Lower leg skin (tissue), 4 donors: ENCODE data around the gene CHPT1. TPM values are rescaled to one million over a fixed set of nuclear protein-coding genes. Genes with fewer than 3 reads are reported as not detected.

Experiments
- DNase-seq, 2 donors: peaks; one replicate each; pipeline ENCODE4 v3.0.0-alpha.2; 2019; ENCODE audit warnings: low spot score in 2 of 2
- H3K4me3 ChIP-seq: fragments of 200-600 bp; sonication (generic); 2 replicates; pipeline ENCODE4 v1.5.1; 2017; ENCODE audit warnings: mild to moderate bottlenecking, low read depth; ENCODE audit not compliant: poor library complexity, severe bottlenecking
- POLR2A ChIP-seq, 2 donors: fragments of 450-650 bp; IDR thresholded peaks; one replicate each; pipeline ENCODE4 v1.6.1; 2016 to 2017; ENCODE audit warnings: antibody characterized with exemption in 2 of 2, mild to moderate bottlenecking in 1 of 2, moderate library complexity in 1 of 2
- WGBS, 2 donors: methylation state at CpG; one replicate each; pipeline ENCODE4 v1.1.5; 2018; 5-methylcytosine and 5-hydroxymethylcytosine counted together
- intact Hi-C: fragments of 100-400 bp; cut with DNase I; formaldehyde crosslinking; loops from one replicate; pipeline ENCODE4 v1.15.0; 2023; ENCODE audit warnings: low total_unique reads
- total RNA-seq, 4 donors: library from RNA; depleted of rRNA; stranded (reverse); fragments of >200 nt; gene quantifications; one replicate each; pipeline ENCODE4 v1.1.0, GENCODE V29; 2016
- TF ChIP-seq, protein P1 (sequence below), 3 donors: fragments of 450-650 bp; IDR thresholded peaks; one replicate each; pipeline ENCODE4 v1.5.1; 2016; ENCODE audit warnings: antibody characterized with exemption in 3 of 3, mild to moderate bottlenecking in 3 of 3, moderate library complexity in 2 of 3

Gene CHPT1
- total RNA-seq, 4 donors from 2014 or later: 56.8 to 121 (median 75.1) TPM

- no peak for DNase-seq
- intact Hi-C loops: no loop called here
- no peak overlapping the region for H3K4me3 ChIP-seq
- no peak for TF ChIP-seq POLR2A (IDR thresholded peaks at IDR 0.05)
- TF ChIP-seq, protein P1, sequence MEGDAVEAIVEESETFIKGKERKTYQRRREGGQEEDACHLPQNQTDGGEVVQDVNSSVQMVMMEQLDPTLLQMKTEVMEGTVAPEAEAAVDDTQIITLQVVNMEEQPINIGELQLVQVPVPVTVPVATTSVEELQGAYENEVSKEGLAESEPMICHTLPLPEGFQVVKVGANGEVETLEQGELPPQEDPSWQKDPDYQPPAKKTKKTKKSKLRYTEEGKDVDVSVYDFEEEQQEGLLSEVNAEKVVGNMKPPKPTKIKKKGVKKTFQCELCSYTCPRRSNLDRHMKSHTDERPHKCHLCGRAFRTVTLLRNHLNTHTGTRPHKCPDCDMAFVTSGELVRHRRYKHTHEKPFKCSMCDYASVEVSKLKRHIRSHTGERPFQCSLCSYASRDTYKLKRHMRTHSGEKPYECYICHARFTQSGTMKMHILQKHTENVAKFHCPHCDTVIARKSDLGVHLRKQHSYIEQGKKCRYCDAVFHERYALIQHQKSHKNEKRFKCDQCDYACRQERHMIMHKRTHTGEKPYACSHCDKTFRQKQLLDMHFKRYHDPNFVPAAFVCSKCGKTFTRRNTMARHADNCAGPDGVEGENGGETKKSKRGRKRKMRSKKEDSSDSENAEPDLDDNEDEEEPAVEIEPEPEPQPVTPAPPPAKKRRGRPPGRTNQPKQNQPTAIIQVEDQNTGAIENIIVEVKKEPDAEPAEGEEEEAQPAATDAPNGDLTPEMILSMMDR (IDR thresholded peaks at IDR 0.05): no peak
- WGBS, 2 donors: 74 to 76% methylated on average over 1 of the region's 1 CpG
Measured at GRCh38 chr12:101686176-101686575, 11.3 kb upstream of the CHPT1 start.

DNA sequence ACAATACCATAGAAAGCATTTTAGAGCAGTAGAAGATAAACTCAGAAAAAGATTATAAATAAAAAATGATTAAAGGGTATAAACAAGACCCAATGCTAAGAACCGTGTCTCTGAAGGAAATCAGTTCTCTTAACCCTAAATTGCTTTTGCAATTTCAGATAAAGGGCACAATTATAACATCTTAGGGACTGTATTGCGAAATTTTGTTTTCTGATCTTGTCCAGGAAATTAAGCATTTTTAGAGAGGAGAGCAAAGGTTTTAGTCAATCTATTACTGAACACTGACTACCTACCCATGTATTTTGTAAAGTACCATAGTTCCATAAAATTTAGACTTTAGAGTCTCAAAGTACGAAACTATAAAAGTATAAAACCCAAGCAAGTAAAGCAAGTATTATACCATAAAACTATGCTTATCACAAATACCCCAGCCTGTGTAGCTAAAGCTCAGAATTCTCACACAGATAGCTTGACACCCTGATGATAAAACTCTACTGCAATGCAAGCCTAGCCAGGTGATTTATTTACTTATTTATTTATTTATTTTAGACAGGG, 6.8 kb upstream of the CHPT1 start:
- intact Hi-C loops: no loop called here
- DNase-seq: no peak
- WGBS, 2 donors: 57 to 70% methylated on average over 3 of the region's 3 CpGs
- no peak overlapping the region for H3K4me3 ChIP-seq
- TF ChIP-seq POLR2A (IDR thresholded peaks at IDR 0.05): no peak
- TF ChIP-seq, protein P1 (IDR thresholded peaks at IDR 0.05): no peak

DNA sequence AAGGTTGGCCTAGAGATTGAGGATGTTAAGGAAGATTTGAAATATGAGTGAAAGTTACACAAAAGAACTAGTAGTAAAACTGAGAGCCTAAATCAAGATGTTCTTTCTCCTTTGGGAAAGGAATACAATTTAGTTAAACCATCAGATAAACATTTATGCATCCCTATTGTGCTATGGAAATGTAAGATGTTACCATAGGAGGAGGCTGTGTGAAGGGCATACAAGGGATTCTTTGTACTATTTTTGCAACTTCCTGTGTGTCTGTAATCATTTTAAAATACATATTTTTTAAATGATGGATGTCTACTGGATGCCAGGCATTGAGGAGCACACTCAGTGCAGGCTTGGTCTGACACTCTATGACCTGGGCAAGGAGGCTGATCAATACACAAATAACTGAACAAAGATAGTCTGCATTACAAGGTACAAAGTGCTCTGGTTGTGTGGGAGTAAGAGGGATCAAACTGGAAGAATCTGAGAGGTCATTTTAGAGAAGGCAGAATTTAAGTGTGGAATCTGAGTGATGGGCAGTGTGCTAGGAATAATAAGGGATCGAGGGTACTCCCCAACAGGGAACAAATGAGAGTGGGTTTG, 5.8 kb upstream of the CHPT1 start:
- intact Hi-C loops: no loop called here
- no peak for TF ChIP-seq POLR2A (IDR thresholded peaks at IDR 0.05)
- TF ChIP-seq, protein P1 (IDR thresholded peaks at IDR 0.05): no peak
- DNase-seq: no peak
- no peak overlapping the region for H3K4me3 ChIP-seq
- 90 to 92% methylated on average over 1 of the region's 1 CpG for WGBS, 2 donors

- no peak overlapping the region for H3K4me3 ChIP-seq
- 89% methylated on average over 2 of the region's 2 CpGs for WGBS, 2 donors
- intact Hi-C loops: no loop called here
- TF ChIP-seq, protein P1 (IDR thresholded peaks at IDR 0.05): no peak
- no peak for TF ChIP-seq POLR2A (IDR thresholded peaks at IDR 0.05)
- no peak for DNase-seq
Measured at GRCh38 chr12:101694297-101694848, 3.1 kb upstream of the CHPT1 start.

DNA sequence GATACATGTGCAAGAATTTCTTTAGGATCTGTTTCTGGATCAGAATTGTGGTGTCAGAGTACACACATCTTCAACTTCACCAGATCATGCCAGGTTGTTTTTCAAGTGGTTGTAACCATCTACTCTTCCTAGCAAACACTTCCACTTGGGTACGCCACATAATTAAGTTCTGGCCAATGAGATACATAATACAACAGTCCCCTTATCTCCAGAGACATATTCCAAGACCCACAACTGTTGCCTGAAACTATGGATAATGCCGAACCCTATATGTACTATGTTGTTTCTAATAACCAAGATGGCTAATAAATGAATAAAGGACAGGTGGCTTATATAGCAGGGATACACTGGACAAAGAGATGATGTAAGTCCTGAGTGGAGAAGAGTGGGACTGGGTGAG, 2.5 kb upstream of the CHPT1 start:
- H3K4me3 ChIP-seq: no peak overlapping the region
- TF ChIP-seq, protein P1 (IDR thresholded peaks at IDR 0.05): no peak
- no peak for TF ChIP-seq POLR2A (IDR thresholded peaks at IDR 0.05)
- no peak for DNase-seq
- intact Hi-C loops: no loop called here
- WGBS, 2 donors: 97 to 99% methylated on average over 2 of the region's 2 CpGs
